Gastroesophageal sphincter (tissue), 3 donors: ENCODE results near the gene GABBR2.

Experiments
- POLR2A ChIP-seq, 2 donors: fragments of 450-650 bp; IDR thresholded peaks; one replicate each; pipeline ENCODE4 v1.6.1; 2017; ENCODE audit warnings: antibody characterized with exemption in 2 of 2, mild to moderate bottlenecking in 2 of 2, moderate library complexity in 1 of 2
- TF ChIP-seq, protein P1 (sequence below), 4 experiments: fragments of 200-600 bp in 2 of 4; fragments of 450-650 bp in 2 of 4; sonication (generic) in 1 of 4; IDR thresholded peaks; one replicate each; pipeline ENCODE4 v1.5.1; 2017 to 2019; ENCODE audit warnings: antibody characterized with exemption in 4 of 4, mild to moderate bottlenecking in 2 of 4, moderate library complexity in 2 of 4

DNA sequence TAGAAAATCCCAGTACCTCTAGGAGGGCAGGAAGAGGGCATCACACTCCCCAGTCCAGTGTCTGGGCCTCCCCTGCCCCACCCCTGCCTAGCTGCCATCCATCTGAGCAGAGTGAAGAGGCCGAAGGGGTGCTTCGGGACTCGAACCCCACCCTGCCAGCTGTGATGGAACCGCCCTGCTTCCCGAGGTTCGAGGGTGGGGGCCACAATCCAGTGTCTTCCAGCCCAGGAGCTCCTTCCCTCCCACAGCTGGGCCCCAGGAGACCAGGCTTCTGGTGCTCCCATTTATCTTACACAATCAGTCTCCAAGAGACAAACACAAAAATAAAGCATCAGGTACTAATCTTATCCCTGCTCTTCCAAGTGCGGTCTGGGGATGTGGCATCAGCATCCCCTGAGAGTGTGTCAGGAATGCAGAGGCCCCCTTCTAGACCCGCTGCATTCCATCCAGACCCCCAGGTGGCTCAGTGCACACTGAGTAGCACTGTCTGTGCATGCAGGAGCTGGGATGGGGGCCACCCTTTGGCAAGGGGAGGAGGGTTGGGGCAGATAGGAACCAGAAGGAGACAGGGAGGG lies 330.4 kb downstream of the GABBR2 start:
- TF ChIP-seq, protein P1, sequence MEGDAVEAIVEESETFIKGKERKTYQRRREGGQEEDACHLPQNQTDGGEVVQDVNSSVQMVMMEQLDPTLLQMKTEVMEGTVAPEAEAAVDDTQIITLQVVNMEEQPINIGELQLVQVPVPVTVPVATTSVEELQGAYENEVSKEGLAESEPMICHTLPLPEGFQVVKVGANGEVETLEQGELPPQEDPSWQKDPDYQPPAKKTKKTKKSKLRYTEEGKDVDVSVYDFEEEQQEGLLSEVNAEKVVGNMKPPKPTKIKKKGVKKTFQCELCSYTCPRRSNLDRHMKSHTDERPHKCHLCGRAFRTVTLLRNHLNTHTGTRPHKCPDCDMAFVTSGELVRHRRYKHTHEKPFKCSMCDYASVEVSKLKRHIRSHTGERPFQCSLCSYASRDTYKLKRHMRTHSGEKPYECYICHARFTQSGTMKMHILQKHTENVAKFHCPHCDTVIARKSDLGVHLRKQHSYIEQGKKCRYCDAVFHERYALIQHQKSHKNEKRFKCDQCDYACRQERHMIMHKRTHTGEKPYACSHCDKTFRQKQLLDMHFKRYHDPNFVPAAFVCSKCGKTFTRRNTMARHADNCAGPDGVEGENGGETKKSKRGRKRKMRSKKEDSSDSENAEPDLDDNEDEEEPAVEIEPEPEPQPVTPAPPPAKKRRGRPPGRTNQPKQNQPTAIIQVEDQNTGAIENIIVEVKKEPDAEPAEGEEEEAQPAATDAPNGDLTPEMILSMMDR (IDR thresholded peaks at IDR 0.05), result no peak
- no peak for TF ChIP-seq POLR2A (IDR thresholded peaks at IDR 0.05)
